C4-2B (cell line): Measurements from ENCODE around the gene SUPT5H.

ENCODE experiments used
- H3K27ac ChIP-seq: fragments of 450-650 bp; 2 replicates; pipeline ENCODE4 v1.5.1; 2017
- ZFX ChIP-seq: fragments of 450-650 bp; IDR thresholded peaks from 2 replicates; pipeline ENCODE4 v1.6.1; 2017
- TF ChIP-seq, protein P1 (sequence below): fragments of 450-650 bp; conservative IDR thresholded peaks from 2 replicates; pipeline ENCODE4 v1.5.1; 2017; ENCODE audit warnings: mild to moderate bottlenecking

Gene SUPT5H

DNA sequence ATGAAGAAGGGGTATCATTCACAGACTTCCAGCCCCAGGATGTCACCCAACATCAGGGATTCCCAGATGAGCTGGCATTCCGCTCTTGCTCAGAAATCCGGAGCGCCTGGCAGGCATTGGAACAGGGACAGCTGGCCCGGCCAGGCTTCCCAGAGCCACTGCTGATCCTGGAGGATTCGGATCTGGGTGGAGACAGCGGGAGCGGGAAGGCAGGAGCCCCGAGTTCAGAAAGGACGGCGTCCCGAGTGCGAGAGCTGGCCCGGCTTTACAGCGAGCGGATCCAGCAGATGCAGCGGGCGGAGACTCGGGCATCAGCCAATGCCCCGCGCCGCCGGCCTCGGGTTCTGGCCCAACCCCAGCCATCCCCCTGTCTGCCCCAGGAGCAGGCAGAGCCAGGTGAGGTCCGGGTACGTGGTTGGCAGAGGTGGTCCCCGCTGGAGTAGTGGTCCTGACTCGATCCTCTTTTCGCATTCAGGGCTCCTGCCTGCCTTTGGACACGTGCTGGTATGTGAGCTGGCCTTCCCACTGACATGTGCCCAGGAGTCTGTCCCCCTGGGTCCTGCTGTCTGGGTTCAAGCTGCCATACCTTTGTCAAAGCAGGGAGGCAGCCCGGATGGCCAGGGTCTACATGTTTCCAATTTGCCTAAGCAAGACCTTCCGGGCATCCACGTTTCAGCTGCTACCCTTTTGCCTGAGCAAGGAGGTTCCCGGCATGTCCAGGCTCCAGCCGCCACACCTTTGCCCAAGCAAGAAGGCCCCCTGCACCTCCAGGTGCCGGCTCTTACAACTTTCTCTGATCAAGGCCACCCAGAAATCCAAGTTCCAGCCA lies 21.9 kb upstream of the SUPT5H start:
- no peak for TF ChIP-seq ZFX
- TF ChIP-seq, protein P1, sequence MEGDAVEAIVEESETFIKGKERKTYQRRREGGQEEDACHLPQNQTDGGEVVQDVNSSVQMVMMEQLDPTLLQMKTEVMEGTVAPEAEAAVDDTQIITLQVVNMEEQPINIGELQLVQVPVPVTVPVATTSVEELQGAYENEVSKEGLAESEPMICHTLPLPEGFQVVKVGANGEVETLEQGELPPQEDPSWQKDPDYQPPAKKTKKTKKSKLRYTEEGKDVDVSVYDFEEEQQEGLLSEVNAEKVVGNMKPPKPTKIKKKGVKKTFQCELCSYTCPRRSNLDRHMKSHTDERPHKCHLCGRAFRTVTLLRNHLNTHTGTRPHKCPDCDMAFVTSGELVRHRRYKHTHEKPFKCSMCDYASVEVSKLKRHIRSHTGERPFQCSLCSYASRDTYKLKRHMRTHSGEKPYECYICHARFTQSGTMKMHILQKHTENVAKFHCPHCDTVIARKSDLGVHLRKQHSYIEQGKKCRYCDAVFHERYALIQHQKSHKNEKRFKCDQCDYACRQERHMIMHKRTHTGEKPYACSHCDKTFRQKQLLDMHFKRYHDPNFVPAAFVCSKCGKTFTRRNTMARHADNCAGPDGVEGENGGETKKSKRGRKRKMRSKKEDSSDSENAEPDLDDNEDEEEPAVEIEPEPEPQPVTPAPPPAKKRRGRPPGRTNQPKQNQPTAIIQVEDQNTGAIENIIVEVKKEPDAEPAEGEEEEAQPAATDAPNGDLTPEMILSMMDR, result no peak
- no peak overlapping the region for H3K27ac ChIP-seq

DNA sequence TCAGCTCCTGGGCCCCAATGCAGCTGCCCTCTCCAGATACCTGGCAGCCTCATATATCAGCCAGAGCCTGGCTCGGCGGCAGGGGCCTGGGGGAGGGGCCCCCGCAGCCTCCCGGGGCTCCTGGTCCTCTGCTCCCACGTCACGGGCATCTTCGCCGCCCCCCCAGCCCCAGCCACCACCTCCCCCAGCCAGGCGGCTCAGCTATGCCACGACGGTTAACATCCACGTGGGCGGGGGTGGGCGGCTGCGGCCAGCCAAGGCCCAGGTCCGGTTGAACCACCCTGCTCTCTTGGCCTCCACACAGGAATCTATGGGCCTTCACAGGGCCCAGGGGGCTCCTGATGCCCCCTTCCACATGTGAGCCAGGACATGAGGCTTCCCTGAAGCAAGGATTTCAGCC lies 20.4 kb upstream of the SUPT5H start:
- H3K27ac ChIP-seq, result no peak overlapping the region
- TF ChIP-seq ZFX, result no peak
- TF ChIP-seq, protein P1, result no peak

DNA sequence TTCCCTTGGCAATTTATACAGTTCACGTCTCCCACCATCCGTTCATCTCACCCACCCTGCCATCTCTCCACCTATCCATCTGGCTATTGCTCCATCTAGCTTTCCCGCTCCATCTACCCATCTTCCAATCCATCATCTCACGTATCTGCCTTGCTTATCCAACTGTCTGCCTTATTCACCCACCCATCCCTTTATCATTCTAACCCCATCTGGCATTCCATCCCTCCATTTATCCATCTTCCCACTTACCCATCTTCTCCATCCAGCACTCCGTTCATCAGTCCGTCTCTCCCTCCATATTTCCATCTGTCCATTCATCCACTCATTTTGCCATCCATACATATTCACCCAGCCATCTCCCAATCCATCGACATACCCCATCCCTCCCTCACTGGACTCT lies 19.6 kb upstream of the SUPT5H start:
- H3K27ac ChIP-seq, result no peak overlapping the region
- TF ChIP-seq, protein P1, result no peak
- no peak for TF ChIP-seq ZFX

DNA sequence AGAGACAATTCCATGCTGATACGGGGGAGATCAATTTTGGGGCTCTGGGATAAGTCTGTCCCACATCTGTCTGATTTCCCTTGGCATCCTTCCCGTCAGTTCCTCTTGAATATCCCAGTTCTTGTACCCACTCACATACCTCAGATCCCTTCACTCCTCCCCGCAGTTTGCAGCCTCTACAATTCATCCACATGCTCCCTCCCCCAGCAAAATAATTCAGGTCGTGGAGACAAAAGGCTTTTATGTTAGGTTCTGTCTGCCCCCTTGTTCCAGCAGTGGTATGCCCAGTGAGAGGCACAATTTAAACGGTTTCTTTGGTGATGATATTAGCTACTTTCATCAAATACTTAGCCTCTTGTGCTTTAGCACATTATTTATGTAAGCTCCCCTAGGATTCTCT lies 19.2 kb upstream of the SUPT5H start:
- no peak for TF ChIP-seq ZFX
- TF ChIP-seq, protein P1, result no peak
- no peak overlapping the region for H3K27ac ChIP-seq

DNA sequence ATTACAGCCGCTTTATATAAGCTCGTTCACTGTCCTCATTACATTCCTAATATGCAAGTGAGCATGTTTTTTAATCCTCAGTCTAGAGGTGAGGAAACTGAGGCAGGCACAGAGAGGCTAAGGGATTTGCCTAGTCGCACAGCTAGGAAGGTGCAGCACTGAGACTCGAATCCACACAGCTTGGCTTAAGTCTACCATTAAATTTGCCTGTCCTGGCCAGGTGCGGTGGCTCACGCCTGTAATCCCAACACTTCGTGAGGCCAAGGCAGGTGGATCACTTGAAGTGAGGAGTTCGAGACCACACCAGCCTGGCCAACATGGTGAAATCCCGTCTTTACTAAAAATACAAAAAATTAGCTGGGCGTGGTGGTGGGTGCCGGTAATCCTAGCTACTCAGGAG lies 17.7 kb upstream of the SUPT5H start:
- no peak overlapping the region for H3K27ac ChIP-seq
- TF ChIP-seq, protein P1, result no peak
- TF ChIP-seq ZFX, result no peak

DNA sequence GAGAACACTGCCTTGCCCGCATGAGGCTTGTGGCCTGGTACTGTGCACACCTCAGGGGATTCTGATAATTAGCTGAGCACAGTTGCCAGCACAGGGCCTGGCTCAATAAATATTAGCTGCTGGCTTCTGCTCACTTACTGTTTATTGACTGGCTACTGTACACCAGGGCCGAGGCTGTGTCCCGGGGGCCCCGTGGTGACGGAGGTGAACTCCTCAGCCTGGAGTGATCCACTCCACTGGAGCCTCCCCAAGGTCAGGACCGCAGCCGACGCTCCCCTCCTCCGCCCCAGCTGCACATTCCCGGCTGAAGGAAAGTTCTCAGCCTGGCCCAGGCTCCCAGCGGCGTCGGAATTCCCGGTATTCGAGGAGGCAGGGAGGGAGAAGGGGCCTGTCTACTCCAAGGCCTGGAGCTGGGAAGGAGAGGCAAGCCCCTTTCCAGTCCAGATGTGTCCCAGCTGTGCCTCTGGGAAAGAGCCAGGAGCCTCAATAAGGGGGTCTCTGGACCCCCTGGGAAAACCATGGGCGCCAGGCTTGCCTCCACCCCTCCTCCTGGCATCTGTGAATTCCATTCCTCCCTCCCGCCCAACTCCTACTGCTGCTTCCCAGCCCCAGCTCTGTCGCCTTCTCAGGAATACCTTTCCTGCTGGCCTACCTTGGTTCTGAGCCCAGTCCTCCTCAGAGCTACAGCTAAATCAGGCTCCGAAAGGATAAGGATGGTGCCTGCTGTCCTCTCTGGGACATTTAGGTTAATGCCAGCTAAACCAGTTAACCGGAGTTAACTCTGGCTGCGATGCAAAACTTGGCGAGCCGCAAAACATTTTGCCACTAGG lies 16.9 kb upstream of the SUPT5H start:
- no peak overlapping the region for H3K27ac ChIP-seq
- no peak for TF ChIP-seq ZFX

DNA sequence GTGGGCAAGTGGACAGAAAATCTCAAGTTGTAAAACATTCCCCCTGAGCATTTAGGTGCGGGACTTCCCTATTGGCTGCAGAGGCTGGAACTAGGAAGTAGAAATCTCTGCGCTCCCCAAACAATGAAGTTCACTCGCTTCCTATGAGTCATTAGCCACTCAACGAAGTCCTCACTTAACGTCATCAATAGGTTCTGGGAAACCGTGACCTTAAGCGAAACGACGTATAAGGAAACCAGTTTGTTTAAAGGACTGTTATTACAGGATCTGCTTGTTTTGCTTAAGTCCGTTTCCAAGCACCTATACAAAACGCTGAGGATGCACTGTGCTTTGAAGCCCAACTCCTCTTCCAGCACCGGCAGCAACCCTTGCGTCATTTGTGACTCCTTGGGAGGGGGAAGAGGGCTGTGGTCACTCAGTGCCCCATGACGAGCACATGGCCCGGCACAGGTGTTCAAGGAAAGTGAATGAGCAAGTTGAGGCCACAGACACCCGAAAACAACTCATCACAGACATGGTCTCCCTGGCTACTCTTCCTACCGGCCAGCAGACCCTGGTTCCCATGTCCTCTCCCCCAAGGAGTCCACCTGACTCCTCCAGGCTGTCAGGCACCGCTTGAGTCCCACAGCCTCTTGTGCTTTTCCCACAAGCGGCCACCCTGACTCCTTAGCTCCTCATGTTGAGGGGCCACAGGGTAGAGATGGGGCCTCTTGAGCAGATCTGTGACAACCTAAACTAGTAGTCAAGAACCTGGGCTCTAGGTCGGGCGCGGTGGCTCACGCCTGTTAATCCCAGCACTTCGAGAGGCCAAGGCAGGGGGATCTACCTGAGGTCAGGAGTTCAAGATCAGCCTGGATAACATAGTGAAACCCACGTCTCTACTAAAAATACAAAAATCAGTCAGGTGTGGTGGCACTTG lies 14.4 kb upstream of the SUPT5H start:
- peak overlapping the region; percentile 87 for H3K27ac ChIP-seq
- TF ChIP-seq, protein P1, result no peak
- TF ChIP-seq ZFX, result no peak
